ENCODE data around the gene AHCYL1.
"Not testable (repeated sequence)": the region's sequence is repeated elsewhere in the genome, so short reads cannot be mapped to it uniquely, and the experiment has no call there.

The AHCYL1 gene

DNA sequence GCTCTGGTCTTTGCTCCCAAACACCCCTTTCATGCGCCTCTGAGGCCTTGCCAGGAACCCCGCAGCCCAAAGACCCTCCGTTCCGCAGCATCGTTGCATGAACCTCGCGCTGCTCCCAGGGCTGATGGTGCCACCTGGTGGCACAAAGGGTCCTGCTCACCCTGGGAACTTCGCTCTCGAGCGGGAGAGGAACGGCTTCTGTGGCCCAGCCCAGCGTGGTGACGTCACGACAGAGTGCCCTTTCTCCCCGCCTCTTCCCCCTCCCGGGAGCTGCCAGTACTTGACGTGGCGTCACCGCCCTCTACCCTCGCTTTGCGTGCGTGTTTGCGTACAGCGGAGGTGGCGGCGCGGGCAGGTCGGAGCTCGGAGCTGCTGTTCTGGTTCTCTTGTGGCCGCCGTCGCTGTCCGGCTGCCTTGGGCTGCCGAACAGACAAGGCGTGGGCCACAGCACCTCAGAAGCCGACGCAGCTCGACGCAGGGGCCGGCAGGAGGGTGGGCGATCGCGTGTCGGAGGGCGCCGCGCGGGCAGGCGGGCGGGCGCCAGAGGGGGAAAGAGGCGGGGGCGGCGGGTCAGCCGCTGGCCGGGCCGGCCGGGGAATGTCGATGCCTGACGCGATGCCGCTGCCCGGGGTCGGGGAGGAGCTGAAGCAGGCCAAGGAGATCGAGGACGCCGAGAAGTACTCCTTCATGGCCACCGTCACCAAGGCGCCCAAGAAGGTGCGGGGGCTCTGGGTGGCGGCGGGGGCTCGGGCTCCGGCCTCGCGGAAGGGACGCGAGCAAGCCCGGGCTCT is at the start of gene AHCYL1:
Gene AHCYL1, plus strand, starts transcription at position 310 of the 791 bp plus-strand sequence. Its CDS starts 288 bp downstream, at position 598.
- DNase-seq = peak; percentile 93 to 98 (median 97)

DNA sequence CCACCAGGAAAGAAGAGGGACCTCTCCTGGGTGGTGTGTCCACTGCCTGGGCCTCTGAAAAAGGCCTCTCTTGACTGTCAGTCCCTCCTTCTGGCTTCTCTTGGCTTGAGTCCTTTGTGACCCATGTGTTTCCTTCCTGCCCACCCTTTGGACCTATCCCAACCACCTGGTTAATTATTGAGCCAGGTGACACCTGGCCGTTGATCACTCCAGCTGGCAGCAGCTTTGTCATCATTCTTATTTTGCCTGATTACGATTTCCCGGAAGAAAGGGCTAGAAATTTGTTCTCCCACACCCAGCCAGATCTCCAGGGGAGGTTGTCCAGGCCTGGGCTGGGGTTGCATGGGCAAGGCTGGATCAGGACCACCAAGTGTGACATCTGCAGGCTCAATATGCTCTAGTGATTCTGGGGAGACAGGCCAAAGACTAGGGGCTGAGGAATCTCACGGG is 49.1 kb upstream of the AHCYL1 start:
- no peak for DNase-seq

DNA sequence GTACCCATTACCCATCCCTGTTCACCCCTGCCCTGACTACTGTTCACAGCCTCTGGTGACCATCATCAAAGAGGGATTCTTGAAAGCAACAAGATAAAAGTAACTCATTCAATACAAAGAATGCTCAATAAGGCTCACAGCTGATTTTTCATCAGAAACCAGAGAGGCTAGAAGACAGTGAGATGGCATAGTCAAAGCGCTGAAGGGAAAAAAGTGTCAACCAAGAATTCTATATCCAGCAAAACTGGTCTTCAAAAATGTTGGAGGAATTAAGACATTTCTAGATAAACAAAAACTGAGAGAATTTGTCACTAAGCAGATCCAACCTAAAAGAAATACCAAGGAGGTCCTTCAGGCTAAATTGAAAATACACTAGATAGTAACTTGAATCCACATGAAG is 46.8 kb upstream of the AHCYL1 start:
- no peak for DNase-seq

DNA sequence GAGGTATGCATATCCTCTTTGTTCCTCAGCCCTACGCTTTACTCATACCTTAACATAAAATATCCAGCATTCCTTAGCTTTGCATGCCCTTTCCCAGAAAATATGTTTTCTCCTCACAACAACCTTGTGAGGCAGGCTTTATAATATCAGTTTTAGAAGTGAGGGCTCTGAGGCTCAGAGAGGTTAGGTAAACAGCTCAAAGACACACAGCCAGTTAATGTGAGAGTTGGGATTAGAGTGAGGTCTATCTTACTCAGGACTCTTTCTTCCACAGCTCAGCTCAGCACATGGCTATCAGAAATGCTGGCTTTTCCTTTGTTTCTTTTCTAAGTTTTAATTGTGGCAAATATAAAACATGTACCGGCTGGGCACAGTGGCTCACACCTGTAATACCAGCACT is 46.0 kb upstream of the AHCYL1 start:
- DNase-seq = no peak

DNA sequence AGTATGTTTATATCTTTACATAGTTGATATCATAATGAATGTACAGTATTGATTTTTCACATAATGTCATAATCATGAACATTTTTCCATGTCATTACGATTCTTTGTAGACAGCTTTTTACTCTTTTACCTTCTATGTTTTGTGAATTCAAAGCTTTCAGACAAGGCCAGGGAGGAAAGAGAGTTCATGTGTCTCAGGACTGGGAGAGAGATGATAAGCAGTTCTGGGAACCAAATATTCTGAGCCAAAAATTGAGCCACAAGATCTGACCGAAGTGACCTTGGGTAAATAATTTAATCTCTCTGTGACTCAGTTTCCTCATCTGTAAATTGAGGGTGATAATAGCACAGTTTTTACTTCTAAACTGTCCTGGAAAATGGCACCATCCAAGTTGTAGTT is 42.1 kb upstream of the AHCYL1 start:
- DNase-seq = no peak

DNA sequence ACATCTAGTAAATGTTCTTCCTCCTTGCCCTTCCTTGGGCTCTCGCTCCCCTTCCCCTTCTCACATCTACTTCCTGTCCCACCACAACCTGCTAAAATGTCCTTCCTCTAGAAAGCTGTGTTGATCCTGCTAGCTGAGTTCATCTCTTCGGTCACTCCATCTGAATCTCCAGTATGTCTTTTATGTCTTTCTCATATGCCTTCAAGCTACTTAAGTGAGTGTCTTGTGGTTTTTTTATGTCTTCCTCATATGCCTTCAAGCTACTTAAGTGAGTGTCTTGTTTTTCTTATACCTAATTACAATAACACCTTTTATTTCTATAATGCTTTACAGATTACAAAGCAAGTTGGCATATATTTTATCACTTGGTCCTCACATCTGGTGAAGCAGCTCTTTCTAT is 40.0 kb upstream of the AHCYL1 start:
- no peak for DNase-seq

DNA sequence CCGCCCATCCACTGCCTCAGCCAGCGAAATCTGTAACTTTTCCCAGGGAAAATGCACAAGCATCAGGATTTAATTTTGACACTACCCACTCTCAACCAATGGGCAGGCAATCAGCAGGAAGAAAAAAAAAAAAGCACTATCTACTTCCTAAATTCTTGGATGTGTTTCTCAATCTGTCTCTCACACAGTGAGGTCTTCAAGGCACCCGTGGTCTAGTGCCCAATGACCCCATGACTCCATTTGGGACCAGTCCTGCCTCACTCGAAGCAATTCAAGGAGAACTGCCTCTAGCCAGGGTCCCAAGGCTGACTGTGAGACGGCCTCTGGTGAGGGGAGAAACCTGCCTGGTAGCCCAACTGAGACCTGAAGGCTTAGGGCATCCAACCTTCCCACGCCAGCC is 38.1 kb upstream of the AHCYL1 start:
- no peak for DNase-seq

DNA sequence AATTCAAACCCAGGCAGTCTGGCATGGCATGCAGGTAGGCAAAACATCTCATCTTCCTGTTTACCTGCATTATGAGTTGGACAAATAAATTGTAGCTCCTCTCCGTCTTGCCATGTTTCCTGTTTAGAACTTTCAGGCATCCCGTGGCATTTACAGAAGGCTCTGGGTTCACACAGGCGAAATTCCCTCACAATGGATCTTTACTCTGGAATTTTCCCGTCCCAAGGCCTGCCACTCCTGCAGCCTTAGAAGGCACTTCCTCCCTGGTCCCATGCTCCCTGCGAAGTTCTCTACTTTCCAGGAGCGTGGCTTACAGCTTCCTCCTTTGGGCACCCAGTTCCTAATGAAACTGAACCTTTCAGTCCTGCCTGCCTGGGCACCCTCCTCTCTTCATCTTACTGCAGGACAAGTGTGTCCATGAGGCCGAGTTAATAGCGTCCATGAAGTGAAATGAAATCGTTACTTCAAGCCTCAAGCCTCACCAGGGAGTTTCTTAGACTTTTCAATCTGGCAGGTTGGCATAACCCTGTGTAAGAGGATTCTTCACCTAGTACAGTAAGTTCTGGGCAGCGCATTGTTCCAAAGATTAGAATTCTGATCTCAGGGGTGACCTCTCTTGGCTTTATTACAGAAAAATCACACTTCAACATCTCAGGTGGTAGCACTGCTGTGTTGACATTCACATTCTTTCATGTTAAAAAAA is 36.8 kb upstream of the AHCYL1 start:
- DNase-seq = no peak

DNA sequence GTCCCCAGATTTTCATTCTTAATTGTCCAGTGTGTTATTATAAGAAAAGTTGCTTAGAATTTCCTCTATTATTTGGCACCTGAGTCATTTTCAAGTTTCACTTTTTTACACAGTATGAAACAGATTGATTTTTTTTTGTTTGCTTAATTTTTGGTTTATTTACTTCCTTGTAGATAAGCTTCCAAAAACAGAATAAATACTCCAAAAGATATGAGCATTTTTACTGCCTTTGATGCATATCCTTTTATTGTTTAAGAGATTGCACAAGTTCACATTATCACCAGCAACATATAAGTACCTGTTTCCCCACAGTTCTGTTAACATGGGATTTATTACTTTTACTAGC is 36.3 kb upstream of the AHCYL1 start:
- DNase-seq = no peak

DNA sequence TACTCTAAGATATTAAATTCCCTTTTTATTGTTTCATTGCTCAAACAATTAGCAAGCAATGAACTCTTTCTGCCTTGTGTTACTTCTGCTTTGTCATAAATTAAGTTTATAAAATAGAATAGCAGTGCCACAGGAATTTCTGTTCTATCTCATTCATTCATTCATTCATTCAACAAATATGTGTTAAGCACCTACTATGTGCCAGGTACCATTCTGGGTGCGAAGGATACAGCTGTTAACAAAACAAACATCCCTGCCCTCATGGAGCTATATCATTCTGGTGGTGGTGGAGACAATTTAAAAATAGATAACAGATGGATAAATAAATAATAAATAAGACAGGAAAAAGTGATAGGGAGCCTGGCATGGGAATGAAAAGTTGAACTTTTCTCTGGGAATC is 34.5 kb upstream of the AHCYL1 start:
- DNase-seq = no peak

DNA sequence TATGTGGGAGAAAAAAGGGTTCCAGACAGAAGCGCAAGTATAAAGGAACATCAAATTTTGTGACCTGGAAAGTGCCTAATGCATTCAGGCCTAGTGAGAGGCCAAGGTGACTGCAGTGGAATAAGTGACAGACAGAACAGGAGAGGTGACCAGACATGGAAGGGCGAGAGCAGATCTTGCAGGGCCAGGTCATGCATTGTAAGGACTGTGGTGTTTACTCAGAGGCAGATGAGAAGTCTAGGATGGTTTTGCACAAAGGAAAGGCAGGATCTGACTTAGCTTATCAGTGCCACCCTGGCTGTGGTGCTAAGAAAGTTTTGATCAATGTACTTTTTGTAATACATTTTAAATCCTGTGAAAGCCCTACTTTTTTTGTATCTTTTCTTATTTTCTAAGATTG is 34.1 kb upstream of the AHCYL1 start:
- DNase-seq = no peak

DNA sequence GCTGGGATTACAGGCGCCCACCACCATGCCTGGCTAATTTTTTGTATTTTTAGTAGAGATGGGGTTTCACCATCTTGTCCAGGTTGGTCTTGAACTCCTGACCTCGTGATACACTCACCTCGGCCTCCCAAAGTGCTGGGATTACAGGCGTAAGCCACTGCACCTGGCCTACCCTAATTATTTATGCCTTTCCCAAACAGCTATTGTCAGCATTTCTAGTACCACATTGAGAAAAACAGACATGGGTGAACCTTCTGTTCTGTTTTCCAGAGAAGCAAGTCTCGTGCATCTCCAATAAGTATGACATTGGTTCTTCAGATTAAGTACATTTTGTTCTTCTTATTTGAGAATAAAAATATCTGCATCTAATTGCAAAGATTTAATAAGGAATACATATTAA is 33.1 kb upstream of the AHCYL1 start:
- not testable (repeated sequence) for DNase-seq

DNA sequence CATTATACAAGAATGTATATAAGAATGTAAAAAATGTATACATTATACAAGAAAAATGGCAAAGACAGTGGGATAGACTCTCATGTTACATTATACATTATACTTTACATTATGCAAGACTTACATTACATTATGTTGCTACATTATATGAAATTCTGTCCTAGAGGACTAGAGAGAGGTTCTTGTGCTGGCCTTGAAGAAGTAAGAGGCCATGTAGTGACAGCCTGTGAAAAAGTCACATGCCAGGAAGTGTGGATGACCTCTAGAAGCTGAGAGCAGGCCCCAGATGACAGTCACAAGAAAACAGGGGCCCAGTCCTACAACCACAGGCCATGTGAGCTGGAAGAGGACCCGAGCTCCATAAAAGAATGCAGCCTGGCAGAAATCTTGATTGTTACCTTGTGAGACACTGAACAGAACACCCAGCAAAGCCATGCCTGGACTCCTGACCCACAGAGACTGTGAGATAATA is 30.5 kb upstream of the AHCYL1 start:
- DNase-seq = no peak

DNA sequence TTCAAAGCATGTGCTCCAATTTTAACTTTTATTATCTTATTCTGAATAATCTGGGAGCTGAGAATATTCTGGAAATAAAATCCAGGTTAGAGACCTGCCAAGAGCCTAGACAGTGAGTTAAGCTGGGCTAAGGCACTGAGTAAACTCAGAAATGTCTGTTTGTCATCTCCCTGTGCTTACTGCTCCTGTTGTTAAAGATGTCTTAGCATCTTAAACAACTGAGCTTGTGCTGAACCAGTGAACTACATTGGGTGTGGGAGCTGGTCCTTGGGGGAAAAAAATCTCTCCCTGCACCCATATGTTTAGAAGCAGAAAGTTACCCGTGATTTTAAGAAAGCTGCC is 25.0 kb upstream of the AHCYL1 start:
- no peak for DNase-seq

DNA sequence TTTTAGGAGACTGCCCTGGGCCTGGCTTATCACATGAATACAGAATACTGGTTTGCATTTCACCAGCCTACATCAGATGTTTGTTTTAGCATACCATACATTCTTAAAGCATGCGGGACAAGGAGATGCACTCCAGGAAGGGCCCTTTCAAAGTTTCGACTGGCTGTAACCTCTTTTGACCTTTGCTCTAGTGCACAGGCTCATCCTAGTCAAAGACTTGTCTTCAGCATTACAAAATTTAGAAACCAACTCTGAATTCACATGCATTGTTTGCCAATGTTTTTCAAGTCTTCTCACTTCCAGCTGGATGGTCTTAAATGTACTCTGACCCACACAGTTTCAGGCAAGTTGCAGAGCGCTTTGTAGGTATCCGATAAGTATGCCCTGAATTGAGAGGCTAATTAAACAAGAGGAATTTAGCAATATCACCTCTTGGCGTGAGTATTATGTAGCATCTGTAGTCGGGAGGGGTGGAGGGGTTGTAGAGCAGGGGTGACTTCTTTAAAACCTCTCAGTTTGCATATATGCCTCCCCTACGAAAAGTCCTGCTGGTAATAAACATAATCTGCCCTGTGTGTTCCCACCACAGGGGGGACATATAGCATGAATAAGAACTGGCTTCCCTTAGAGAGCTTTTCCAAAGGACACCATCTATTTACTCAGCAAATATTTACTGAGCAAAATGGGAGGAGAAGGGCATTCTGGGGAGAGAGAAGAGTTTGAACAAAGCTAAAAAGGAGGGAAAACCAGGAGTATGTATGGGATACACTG is 24.4 kb upstream of the AHCYL1 start:
- no peak for DNase-seq

DNA sequence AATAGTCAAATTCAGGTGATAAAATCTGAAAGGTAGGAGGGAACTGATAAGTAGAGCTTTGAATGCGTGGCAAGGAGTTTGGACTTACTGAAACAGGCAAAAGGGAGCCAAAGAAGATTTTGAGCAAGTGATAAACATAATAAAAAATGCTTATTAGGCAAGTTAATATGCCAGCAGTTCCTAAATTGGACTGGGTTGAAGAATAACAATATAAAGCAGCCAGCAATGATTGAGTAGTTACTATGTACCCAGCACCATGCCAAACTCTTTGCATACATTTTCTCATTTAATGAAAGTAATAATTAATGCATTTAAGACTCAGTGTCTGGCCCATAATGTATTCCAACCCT is 23.8 kb upstream of the AHCYL1 start:
- no peak for DNase-seq

DNA sequence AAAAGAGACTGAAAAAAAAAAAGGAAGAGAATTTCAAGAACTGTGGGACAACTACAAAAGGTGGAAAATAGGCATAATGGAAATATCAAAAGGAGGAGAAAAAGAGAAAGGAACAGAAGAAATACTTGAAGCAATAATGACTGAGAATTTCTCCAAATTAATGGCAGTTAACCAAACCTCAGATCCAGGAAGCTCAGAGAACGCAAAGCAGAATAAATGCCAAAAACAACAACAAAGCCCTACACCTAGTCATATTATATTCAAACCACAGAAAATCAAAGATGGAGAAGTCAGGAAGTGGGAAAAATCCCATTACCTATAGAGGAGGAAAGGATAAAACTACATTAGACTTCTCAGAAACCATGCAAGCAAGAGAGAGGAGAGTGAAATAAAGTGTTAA is 20.7 kb upstream of the AHCYL1 start:
- no peak for DNase-seq

DNA sequence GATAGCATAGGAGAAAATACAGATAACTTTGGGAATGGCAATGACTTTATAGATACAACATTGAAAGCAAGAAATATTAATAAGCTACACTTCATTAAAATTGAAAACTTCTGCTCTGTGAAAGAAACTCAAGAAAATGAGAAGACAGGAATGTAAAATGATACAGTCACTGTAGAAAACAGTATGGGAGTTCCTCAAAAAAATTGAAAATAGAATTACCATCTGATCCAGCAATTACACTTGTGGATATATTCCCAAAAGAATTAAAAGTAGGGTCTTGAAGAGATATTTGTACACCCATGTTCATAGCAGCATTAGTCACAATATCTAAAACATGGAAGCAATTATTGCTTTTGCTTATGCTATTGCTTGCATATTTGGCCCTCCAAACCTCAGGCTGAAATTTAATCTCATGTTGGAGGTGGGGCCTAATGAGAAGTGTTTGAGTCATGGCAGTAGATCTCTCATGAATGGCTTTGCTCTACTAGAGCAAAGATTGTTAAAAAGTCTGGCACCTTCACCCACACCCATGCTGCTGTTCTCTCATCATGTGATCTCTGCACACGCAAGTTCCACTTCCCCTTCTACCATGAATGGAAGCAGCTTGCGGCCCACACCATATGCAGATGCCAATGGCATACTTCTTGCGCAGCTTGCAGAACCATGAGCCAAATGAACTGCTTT is 15.3 kb upstream of the AHCYL1 start:
- DNase-seq = no peak

DNA sequence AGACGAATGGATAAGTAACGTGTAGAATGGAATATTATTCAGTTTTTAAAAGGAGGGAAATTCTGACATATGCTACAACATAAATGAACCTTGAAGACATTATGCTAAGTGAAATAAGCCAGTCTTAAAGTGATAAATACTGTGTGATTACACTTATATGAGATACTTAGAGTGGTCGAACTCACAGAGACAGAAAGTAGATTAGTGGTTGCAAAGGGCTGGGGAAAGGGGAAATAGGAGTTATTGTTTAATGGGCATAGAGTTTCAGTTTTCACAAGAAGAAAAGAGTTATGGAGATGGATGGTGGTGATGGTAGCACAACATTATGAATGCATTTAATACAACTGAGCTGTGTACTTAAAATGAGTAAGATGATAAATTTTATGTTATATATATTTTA is 14.7 kb upstream of the AHCYL1 start:
- no peak for DNase-seq

DNA sequence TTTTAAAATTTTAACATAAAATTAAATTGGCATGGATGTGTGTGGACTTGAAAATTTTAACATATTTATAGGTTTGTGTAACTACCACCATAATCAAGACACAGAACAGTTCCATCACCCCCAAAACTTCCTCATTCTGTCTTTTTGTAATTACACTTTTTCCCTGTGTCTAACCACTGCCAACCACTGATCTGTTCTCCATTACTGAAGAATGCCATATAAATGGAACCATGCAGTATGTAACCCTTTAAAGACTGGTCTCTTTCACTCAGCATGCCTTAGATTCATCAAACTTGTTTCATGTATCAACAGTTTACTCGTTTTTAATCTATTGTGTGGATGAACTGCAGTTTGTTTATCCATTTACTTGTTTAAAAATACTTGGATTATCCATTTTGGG is 13.0 kb upstream of the AHCYL1 start:
- DNase-seq = no peak

DNA sequence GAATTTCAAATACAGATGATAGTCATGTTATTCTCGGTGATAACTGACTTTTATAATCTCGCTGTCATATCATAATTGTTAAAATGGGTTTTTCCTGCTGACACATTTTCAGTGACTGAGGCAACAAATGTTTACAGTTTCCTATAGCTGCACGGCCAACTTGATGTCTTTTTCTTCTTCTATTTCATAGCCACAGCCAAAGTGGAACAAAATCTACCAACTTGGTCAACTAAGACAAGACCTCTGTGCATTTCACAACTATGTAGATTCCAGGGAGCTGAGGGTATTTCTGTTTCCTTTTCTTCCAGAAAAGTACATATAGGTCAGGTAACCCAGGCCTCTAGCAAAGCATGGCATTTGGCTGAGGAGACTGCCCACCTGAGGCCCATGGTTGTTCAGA is 10.4 kb upstream of the AHCYL1 start:
- no peak for DNase-seq

DNA sequence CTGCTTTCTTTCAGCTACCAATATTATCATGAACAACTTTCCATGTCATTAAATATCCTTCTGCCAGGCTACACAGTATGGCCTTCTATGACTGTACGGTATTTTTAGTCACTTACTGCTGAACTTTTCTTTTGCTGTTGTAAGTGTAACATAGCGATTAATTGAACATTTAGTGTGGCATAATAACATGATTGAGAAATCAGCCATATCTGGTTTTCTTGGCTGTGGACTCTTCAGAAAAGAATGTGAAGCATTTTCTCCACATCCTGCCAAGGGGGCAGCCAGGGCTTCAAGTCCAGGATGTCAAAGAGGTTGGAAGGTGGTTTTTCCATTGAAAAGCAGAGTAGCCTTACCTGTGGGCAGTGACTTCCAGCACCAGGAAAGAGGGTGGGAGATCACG is 8.8 kb upstream of the AHCYL1 start:
- DNase-seq = no peak

DNA sequence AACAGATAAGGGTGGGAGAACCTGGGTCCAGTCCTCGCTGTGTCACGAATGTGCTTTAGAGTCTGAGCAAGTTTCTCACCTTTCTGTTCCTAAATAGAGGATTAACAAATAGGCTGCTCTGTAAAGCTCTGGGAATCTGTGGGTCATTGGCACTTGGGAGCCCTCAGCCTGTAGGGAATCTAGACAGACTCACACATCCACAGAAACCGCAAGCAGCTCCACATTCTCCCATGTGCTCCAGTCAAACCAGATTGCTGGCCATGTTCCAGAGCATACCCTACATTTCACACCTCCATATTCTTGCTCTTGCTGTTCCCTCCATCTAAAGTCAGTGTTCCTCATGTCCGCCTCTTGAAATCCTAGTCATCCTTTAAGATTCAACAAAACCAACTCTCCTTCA is 7.8 kb upstream of the AHCYL1 start:
- DNase-seq = no peak

All from activated naive CD4-positive, alpha-beta T cell (primary cell).